HT1080 (cell line): ENCODE results near the gene CSF1. TPM values are rescaled to one million over a fixed set of nuclear protein-coding genes. Genes with fewer than 3 reads are reported as not detected.

ENCODE experiments used
- DNase-seq: peaks from one replicate; pipeline ENCODE4 v3.0.0-alpha.2; 2015; ENCODE audit warnings: low read depth
- total RNA-seq: library from RNA; depleted of rRNA; stranded (reverse); fragments of >200 nt; shearing (Covaris generic); gene quantifications from 2 replicates; pipeline ENCODE4 v1.2.3, GENCODE V29; 2014

The CSF1 gene
- total RNA-seq, 1 experiment from 2014 or later: 22.0 TPM

- DNase-seq: no peak
Observed at GRCh38 chr1:109882288-109883245, 28.1 kb upstream of the CSF1 start.

DNA sequence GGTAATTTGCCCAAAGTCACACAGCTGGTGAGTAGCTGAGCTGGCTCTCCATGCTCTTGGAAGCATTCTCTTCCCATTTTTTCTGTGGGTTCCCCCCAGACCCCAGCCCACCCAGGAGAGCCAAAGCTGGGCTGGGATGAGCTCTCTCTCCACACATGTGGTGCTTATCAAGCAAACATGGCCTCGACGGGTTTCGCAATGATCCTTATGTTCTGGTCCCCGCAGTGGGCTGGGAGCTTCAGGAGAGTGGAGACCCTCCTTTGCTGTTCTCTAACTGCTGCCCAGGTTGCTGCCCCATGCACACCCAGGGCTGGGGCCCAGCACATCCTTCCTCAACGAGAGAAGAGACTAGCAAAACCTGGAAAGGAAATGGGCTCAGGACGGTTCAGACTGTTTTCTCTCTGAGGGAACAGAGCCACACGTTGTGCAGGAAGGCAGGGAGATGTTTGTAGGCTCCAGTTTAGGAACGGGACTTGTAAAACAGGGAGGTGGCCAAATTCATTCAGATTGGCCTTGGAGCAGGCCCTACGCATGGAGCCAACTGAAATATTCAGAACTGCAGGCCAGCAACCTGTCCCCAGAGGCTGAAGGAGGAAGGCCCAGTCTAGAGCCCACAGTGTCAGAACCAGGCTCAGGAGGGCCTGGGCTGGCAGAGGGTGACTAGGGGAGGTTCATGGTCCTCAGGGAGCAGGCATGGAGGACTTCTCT lies 27.2 kb upstream of the CSF1 start:
- DNase-seq: no peak

DNA sequence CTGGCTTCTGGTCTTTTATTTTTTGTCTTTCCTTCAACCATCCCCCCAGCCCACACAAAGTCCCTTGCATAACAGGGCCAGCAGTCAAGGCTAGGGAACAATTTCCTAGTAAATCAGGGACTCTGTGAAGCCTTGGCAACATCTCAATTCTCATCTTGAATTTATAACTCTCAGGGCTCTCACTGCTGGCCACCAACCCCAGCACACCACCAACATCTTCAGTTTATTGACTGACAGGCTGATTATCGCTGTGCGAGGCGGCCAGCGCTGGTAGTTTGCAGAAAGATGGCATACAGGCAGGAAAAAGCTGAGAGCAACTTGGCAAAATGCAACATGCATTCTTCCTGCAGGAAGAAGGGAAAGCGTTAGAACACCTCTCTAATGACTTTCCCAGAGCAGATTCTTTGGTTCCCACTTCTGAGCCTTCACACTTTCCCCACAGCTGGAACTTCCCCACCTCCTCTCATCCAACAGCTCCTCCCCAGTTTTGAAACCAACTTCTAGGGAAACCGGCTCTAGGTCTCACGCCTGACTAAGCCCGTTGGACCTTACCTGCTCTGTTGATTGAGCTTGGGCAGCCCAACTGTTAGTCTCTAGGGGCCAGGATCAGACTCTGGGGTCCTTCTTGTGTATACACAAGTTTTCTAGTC lies 26.3 kb upstream of the CSF1 start:
- DNase-seq: no peak

DNA sequence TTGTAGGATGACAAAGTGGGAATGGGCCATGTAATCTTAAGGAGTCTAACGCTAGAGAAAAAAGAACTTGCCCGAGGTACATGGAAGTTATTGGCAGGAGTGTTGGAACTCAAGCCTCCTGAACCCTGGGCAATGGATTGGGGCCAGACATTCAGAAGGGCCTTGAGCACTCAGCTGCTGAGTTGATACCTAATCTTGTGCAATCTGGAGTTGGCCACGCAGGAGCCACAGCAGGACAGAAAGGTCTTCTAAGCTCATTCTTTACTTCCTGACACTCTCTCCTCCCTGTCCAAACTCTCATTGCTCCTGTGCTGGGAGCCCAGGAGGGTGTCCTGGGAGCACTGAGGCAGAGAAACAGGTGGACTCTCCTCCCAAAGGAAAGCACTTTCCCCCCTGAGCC lies 25.1 kb upstream of the CSF1 start:
- no peak for DNase-seq

GRCh38 chr1:109886827-109887226 lies 23.8 kb upstream of the CSF1 start:
- DNase-seq: no peak

GRCh38 chr1:109887271-109887670 lies 23.4 kb upstream of the CSF1 start:
- no peak for DNase-seq

GRCh38 chr1:109887884-109888283 lies 22.8 kb upstream of the CSF1 start:
- no peak for DNase-seq

- DNase-seq: no peak
Observed at GRCh38 chr1:109889094-109889493, 21.6 kb upstream of the CSF1 start.

GRCh38 chr1:109890115-109890953 lies 20.3 kb upstream of the CSF1 start:
- no peak for DNase-seq

DNA sequence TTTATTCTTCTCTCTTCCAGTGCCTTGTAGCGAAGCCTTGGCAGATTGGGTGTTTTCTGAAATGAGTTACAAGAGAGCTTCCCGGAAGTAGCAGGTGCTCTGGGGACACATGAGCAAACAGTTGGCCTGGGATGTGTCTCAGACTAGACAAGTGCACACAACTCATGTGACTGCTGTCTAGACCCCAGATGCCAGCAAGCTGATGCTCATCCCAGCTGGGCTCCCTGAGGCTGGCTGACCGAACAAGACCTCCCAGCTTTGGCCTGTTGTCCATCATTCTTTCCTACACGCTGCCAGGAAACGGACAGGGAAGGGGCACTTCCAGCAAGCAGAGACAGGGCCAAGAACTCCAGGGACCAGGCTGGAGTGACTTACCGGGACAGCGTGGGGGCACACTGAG lies 18.7 kb upstream of the CSF1 start:
- no peak for DNase-seq

GRCh38 chr1:109892561-109893368 lies 17.9 kb upstream of the CSF1 start:
- DNase-seq: no peak

DNA sequence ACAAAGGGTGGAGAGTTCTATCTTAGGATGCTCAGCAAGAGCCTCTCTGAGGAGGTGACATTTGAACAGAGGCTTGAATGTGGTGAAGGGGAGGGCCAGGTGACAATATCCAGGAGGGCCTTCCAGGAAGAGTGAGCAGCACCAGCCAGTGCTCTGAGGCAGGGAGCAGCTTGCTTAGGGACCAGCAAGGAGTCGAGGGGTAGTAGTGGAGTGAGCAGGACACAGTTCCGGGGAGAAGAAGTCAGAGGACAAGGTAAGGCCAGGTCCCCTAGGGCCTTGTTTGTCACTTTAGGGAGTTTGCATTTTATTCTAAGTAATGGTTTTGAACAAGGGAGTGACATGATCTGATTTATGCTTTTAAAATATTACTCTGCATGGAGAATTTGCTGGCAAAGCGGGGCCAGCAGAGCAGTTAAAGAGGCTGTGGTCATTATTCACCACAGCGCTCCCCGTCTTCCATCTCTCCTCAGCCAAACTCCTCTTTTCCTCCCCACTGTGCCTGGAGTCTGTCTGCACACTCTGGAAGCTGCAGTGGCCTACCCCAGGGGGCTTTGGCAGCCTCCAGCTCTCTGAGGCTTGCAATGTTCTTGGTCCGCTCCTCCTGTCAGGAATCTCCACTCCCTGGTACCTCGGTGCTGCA lies 17.0 kb upstream of the CSF1 start:
- DNase-seq: no peak

DNA sequence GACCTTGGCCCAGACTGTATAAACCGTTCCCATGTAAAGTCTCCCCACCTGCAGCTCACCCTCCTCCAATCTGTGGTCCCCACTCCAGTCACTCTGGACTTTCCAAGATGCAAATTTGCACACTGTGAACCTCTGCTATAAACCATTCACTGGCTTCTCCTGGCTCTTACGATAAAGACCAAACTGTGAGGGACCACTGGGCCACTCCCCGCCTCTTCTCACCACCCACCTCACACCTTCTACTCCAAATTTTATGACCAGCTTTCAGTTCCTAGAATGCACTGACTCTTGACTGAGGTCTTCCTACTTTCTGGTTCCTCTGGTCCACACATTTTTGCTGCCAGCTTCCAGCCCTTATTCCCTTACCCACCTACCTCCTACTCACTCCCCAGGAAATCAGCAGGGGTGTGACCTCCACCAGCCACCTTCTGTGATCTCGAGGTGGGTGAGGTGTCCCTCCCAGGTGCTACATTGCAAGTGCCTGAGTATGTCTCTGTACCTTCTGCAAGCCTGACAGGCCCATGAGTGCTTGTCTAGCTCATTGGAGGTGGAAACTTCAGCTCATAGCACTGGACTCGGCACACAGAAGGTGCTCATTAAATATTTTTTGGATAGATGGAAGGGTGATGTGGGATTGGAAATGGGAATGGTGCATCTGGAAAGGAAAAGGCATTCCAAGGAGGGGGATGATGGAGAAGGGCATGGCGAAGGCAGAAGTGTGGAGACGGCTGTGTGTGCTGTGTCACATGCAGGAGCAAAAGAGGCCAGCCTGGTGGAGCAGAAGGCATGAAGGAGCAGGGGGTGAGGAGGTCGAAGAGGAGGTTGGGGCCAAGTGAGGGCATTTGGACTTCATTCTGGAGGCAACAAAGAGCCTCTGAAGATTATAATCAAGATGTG lies 15.6 kb upstream of the CSF1 start:
- DNase-seq: no peak

DNA sequence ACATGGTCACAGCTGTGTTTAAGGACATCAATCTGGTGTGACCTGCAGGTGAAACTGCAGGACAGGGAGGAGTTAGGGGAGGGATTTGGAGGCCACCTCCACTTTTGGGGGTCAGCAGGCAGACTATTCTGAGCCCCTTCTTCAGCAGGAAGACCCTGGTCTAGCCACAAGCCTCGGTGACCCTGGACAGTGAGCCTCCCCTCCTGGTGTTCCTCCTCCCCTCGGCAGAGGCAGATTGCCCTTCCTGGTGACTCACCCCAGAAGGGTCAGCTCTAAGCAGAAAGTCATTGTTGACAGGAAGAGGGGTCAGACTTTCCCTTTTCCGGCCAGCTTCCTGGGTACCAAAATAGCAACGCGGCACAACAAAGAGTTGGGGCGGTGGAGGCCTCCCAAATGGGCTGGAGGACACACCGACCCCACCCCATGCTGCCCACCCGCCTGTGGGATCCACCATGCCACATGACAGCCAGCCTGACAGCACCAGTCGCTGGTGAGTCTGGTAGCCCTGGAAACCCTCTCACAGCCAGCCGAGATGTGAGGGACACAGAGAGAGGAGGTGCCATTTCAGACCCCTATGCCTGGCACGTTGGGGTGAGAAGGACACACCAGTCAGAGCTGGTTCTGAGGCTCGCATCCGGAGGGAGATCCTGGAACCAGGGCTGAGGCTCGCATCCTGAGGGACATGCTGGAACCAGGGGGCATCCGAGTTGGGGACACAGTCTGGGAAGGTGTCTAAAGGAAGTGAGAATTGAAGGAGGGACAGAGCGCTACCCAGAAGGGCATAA lies 14.7 kb upstream of the CSF1 start:
- DNase-seq: peak; percentile 72

DNA sequence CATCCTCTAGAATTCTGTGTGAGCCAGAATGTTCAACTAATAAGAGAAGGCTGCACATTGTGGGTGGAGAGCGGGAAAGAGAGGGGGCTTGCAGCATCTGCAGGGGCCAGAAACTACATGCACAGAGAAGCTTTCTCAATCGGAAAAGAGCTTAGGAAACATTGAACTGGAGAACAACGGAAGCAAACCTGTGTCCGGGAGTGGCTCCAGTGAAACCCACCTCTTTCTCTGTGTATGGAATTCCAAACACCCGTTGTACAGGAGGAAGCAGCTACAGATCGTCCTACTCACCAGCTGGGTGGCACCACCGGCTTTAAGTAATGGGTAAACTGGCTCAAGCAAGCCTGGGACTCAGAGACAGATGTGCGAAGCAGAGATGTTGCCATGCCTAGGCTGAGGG lies 14.0 kb upstream of the CSF1 start:
- DNase-seq: no peak

- no peak for DNase-seq
Observed at GRCh38 chr1:109897259-109897955, 13.2 kb upstream of the CSF1 start.

DNA sequence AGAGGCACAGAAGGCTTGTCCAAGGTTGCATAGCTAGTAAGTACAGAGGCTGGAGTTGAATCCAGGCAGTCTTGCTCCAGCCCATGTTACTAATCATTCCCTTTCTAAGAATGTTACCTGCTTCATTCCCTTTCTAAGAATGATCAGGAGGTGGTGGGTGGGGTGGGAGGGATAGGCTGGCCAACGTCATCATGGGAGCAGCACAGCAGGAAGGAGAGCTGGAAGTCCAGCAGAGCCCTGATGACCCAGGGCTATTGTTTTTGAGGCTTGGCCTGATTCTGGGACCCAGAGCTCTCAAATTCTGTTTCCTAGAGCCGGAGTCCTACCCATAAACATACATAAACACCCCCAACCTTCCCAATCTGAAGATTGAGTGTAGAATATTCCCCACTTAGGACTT lies 11.8 kb upstream of the CSF1 start:
- no peak for DNase-seq
